DMS79 treated with DMSO at 0.1 percent for 48 hours (cell line): ENCODE data around the gene CCDC92.

Source experiments
- DNase-seq: peaks from one replicate; lab custom pipeline; 2025; lab: John Stamatoyannopoulos, UW

Gene CCDC92, protein sequence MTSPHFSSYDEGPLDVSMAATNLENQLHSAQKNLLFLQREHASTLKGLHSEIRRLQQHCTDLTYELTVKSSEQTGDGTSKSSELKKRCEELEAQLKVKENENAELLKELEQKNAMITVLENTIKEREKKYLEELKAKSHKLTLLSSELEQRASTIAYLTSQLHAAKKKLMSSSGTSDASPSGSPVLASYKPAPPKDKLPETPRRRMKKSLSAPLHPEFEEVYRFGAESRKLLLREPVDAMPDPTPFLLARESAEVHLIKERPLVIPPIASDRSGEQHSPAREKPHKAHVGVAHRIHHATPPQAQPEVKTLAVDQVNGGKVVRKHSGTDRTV

DNA sequence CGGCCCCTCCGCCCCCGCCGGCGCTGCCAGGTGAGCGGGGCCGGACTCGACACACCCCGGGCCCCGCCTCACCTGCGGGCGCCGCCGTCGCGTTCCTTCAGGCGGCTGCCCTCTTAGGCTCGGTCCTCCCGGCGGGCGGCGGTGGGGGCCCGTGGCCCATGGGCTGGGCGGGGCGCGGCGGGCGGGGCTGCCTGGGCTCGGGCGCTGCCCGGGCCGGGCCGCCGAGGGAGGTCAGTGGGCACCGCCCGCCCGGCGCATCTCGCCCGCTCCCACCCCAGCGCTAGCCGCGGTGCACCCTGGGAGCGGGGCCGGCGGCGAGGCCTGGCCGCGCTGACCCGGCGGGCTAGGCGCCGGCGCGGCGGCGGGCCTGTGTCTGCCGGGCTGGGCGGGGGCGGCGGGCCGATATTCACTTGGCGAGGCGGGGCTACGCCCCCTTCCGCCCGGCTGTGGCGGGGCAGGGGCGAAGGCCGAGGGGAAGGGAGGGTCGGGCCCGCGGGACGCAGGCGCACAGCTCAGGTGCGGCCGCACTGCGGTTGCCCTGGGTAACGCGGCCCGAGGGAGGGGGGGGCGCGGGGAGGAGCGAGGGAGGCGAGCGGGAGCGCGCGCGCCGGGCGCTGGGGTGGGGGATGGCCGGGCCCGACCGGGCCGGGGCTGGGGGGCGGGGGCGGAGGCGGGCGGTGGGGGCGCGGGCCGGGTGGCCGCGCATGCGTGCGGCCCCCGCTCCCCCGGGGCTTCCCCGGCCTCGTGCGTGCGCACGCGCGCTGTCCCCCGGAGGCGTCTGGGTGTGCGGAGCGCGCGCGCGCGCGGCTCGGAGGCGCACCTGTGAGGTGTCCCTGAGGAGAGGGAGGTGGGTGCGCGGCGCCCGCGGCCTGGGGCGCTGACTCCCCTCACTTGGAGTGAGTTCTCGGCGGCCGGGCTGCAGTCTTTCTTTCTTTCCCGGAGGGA is at the start of gene CCDC92, which contains the start of gene ZNF664:
Gene CCDC92, minus strand, starts transcription at position 375 of the 945 bp plus-strand sequence. CDS start 28,526 bp downstream, outside the sequence.
Gene ZNF664, plus strand, starts transcription at position 759 of the 945 bp plus-strand sequence. CDS start 38,930 bp downstream, outside the sequence.
- peak; percentile 89 for DNase-seq

DNA sequence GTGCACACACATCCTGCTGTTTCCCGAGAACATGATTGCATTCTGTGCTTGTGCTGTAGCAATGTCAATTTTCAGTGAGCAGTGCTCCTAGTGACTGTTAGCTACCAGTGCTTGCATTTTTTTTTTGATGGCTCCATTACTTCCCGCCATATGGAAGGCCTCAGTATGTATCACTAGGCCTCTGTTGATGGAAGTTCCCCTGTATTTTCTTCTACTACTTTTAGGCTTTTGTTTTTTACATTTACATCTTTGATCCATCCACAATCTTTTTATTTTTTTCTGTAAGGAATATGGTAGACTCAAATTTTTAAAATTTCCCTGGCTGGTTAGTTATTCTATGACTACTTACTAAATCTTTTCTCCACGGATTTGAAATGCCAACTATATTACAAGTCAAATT is 49.5 kb upstream of the CCDC92 start:
- DNase-seq = no peak

DNA sequence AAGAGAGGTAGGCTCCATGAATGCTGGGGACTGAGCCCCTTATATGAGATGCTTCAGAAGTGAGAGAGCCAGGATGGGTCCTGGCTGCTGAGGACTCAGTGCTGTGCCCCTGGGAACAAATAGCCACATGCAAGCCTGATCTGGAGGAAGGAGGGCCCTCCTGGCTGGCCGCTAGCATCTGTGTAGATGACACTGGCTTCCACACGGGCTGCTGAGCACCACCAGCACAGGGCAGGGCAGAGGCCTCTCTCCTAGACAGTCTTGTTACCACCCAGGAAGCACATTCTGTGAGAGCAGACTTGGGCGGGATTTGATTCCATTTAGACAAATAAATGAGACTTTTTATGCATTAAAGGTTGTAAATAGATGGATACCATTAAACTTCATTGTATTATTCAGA is 48.4 kb upstream of the CCDC92 start:
- no peak for DNase-seq

DNA sequence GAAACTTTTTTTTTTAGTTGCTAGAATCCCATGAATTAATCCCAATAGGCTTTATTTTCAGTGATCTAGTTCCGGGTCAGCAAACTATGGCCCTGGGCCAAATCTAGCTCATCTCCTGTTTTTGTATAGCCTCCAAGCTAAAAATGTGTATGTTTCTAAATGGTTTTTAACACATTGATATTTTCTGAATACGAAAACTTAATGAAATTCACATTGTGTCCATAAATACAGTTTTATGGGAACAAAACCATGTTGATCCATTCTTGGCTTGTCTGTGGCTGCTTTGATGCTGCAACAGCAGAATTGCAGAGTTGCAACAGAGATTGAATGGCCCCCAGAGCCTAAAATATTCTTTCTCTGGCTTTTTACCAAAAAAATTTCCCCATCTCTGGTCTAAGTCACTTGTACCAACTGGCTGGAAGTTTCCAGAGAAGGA is 47.9 kb upstream of the CCDC92 start:
- no peak for DNase-seq

DNA sequence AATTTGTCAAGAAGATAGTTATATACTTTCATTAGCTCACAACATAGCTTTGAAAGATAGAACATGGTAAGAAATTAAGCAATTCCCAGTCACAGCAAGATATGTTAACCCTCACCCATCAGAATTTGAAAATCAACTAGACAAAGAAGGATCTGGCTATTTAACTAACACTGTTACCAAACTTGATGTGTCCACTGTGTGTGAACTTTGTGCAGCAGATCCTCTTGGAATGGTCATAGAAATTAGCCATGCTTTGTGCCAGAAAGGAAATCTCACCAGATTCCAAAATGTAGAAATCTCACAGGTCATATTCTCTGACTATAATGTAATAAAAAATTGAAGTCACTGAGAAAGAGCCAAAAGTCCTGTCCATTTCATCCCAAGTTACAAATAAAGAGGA is 46.5 kb upstream of the CCDC92 start:
- DNase-seq = no peak

DNA sequence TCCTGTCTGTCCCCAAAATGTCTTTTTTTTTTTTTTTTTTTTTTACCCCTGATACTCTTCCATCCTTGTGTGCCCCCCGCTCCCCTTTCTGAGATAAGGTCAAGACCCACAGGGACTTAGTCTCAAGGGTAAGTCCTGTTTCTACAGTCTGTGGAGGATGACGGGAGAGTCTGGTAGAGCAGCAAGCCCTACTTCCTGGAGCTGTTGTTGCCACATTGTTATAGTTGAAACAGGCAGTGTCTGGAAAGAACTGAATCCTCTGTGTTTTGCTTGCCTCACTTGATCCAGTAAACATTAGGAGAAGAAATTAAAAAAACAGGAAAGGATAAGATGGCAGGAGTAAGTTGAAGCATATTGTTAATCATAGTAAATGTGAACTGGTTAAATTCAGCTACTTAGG is 45.9 kb upstream of the CCDC92 start:
- DNase-seq = no peak

DNA sequence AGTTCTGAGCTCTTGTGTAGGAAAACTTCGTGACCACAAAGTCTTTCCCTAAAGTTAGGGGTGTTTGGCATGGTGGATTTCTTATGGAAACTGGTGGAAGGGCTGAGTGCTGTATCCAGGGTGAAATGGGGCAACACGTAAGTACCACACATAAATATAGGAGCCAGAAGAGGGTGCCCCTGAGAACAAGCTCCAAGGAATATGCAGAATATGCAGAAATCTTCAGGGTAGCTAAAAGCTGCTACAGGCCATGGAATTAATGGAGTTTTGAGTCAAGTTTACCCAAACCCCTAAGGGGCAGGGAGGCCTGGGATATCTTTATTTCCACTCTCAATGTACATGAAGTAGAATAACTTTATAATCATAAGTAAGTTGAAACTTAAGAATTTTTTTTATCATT is 44.4 kb upstream of the CCDC92 start:
- no peak for DNase-seq

DNA sequence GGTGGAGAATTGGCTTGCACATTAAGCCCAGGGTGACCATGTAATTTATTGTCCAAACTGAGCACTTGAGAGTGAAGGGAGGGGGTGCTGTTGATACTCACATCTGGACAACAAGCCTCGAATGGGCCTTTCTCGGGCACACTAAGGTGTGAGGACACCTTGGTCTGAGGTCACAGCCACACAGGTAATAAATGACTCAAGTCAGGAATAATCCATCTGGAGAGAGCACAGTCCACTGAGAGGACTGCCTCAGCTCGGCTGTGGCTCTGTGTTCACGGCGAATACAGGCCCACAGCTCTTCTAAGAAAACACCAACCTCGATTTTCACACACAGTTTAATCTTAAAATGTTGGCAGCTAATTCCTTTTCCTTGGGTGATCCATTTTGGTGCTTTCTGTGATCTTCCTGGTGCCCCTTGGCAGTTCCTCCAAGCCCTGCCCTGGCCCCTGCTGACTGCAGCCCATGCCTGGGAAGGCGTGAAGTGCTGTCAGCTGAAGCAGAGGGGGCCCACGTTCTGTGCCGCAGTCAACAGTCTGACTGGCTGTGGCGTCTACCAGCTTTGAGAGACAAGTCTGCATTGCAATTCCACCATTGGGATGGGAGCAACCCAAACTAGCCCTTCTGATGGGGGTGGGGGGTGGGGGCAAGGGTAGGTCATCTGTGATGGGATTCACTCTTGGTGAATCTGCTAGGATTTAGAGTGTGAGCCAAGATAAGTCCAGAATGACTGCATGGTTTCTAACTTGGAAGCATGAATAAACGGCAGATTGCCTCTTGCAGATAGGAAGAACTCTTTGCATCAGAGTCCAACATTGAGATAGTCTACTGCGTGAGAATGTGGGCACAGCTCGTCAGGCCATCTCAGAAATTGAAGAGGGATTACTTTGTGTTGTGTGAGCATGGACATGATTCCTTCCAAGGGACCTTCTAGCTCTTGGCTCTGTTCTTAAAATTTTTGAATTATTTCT is 43.1 kb upstream of the CCDC92 start:
- DNase-seq = no peak

DNA sequence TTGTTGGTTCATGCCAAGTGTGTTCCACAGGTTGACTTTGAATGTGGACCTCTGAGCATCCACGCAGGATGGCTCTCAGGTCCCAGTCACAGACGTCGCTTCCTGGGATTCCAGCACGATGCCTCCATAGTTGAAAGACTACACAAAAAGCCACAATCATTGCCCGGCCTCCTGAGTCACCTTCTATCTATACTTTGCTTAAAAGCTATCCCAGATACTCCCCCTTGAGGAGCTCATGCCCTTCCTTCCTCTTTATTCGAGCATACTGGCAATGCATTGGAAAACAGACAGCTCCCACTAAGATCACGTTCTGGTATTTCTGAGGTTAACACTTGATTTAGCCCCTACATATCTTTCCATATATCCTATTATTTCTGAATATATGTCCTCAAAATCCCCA is 40.4 kb upstream of the CCDC92 start:
- DNase-seq = no peak

DNA sequence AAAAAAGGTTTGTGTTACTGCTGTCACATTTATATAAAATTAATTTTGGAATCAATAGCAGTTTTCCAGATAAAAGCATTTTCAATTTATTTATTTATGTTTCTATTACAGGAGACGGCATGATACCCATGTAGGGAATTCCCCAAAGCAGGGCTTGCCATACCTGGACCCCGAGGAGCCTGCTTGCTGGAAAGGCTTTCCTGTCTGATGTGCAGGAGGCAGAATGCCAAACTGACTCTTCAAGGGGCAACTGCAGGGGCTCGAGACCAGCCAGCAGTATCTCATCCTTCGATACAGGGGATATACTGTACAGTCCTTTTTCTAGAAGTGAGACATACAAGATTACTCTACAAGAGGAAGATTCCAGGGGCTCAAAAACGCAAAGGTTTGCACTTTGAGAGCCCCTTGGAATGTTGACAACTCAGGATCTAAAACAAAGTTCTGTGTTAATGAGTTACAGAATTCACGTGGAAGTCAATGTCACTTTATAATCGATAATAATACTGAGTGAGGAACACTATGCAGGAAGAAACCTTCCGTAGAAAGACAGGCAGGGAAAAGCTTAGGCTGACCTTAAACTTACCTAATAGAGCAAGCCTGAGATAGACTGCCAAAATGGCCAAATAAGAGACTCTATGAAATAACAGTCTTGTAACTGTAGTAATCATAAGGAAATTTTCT is 38.9 kb upstream of the CCDC92 start:
- no peak for DNase-seq

DNA sequence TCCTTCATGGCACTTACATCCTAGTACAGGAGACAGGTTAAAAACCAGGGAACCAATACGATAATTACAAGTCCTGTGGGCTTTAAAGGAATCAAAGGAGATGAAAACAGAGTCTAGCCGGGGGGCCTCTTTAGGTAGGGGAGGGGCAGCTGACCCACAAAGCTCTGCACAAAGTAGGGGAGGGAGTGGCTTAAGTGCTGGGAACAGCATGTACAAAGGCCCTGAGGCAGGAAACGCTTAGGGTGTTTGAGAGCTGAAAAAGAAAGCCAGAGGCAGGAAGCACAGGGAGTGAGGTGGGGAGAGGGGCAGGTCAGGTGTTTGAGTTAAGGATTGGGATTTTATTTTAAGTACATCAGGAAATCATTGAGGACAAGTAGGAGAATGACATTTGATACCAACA is 38.1 kb upstream of the CCDC92 start:
- DNase-seq = no peak

DNA sequence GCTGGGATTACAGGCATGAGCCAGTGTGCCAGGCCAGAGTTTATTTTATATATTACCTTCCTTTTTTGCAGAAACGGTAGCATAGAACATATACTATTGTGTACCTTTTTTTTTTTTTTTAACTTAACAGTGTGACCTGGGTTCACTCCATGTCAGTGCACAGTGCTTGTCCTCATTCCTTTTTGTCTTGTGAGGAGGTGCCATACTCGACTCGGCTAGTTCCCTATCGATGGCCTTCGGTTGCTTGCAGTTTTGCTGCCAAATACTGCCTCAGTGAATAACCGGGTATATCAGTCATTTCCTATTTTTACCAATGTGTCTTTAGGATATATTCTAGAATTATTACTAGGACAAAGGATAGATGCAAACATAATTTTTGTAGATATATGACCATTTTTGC is 37.1 kb upstream of the CCDC92 start:
- no peak for DNase-seq

DNA sequence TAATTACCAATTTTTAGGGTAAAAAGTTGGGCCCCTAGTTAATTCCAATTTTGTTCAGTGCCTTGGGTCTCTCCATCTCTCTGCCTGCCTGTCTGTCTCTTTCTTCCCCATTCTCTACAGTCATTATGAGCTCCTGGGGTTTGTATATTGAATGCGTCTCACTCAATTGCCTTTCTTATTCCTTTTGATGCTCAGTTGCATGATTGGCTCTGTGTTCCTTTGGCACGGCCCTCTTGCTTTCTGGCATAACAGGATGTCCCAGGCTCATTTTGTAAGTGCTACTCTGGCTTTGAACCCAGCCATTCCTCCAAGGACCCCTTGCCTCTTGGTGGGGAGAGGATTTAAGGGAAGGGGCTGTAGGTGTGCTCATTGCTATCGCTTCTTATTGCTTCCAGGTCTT is 36.0 kb upstream of the CCDC92 start:
- DNase-seq = no peak

DNA sequence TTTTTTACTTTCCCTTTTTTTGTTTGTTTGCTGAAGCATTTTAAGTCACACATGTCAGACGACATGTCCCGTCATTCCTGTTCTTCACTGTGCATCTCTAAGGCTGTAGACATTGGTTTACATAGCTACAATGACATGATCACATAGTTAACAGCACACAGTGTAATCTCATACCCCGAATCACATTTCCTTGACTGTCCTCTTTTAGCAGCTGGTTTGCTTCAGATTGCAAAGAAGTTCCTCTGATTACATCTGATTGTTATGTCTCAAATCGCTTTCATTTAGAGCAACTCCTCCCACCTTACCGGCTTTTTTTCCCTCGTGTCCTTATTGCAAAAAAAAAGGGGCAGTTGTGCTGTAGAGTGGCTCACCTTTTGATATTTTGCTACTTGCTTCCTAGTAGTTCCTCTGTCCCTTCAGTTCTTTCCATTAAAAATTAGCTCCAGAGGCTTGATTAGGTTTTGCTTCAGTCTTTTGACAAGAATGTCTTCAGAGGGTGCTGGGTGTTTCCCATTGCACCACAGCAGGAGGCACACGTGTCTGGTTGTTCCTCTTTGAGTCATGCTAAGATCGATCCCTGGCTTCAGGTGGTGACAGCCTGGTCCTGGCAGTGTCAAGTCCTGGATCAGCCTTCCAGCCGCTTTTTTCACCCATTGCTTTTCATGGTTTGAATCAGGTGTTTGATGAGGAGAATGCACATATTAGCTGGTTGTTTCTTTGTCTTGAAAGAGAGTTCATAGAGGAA is 35.4 kb upstream of the CCDC92 start:
- no peak for DNase-seq

DNA sequence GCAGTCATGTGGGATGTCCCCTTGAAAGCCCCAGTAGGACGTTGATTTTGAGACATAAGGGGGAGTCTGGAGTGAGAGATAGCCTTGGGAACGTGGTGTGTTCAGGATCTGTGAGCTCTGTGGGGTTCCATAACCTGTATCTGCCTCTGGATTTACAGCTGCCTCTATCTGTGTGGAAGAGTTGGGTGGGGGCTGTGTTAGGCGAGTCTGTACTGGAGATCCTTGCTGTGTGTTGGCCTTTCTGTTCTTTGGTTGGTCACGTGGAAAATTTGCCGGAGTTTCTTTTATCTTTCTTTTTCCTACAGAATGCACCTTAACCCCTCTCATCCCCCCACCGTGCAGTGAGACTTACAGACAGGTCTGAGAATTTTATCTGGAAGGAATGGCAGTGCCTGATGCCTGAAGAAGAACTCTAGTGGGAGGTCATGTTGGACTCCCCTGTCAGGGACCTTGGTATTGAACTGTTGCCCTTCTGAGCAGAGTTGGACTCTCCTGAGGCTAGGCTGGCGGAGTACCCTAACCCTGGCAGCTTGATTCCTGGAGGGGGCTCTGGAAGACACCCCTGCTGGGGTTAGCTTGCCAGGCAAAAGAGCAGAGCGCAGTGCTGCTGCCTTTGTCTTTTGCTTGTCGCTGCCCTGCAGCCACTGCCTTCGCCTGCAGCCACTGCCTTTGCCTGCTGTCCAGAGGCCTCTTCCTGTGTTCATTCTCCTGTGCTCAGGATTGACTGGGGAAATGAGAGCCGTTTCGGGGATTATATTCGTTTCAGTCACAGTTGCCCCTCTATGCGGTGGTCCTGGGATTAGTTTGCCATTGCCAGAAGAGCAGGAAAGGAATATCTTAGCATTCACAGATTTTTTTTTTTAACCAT is 34.4 kb upstream of the CCDC92 start:
- DNase-seq = no peak

DNA sequence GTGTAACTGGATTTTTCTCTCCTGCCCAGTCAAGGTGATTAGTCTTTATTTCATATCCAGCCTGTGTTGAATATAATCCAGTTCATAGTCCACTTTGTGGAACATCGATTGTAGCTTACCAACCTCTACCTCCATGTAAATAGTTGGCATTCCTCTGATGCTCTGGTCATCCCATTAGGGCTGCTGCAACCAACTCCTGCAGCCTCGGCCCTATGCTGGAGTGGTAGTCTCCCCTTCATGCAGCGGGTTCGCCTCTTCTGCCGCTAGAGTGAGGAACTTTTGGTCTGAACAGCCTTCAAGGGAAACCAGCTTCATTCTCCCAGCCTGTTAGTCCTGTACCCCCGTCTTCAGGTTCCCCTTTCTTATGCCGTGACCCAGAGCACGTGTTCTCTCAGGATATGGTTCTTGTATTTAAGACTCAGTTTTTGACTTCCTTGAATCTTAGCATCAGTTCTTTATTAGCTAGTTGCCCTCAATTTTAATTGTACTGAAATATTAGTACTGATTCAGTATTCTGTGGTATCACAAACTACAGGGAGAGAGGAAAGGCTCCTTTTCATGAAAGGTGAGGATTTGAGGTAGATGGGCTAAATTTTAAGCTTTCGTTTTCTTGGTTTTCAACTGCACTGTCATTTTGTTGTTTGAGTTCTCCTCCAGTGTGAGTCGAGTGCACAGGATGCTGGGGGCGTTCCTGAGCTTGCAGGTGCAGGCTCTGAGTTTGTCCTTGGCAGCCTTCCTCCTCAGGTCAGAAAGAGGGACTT is 33.6 kb upstream of the CCDC92 start:
- DNase-seq = no peak

DNA sequence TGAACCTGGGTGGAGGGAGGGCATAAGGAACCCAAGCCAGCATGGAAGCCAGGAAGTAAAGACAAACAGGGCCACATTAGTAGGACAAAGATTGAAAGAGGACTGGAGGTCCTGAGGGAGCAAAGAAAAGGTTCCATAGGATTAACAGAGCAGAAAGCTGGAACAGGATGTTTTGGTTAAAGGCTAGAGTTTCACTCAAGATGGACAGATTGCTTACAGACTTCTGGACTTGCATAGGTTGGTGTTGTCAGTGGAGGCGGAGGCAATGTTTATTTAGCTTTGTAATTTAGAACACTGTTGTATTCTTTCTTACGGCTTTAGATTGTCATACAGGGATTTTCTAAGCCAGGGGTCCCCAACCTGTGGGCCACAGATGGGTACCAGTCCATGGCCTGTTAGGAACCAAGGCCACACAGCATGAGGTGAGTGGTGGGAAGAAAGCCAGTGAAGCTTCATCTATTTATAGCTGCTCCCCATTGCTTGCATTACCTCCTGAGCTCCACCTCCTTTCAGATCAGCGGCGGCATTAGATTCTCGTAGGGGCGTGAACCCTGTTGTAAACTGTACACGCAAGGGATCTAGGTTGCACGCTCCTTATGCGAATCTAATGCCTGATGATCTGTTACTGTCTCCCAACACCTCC is 31.7 kb upstream of the CCDC92 start:
- DNase-seq = no peak

DNA sequence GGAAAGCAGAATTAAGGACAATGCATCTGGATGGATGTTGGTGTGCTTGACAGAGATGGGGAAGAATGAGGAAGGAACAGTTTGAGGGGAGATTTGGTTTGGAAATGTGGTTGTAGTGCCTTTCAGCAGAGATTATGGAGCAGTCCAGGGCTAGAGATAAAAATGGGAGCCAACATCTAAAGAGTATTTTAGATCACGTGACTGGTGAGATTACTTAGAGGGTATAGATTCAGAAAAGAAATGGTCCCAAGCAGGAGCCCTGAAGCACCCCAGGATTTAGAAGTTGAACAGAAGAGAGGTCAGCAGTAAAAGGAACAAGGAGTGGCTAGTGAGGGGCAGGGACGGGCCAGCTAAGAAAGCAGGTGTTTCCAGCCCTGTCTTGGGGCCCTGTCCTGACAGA is 30.0 kb upstream of the CCDC92 start:
- no peak for DNase-seq
